Measurements from ENCODE around the gene SUSD1. TPM values are rescaled to one million over a fixed set of nuclear protein-coding genes. Genes with fewer than 3 reads are reported as not detected.

The SUSD1 gene
- total RNA-seq, 1 donor from 2014 or later: 33.8 TPM

DNA sequence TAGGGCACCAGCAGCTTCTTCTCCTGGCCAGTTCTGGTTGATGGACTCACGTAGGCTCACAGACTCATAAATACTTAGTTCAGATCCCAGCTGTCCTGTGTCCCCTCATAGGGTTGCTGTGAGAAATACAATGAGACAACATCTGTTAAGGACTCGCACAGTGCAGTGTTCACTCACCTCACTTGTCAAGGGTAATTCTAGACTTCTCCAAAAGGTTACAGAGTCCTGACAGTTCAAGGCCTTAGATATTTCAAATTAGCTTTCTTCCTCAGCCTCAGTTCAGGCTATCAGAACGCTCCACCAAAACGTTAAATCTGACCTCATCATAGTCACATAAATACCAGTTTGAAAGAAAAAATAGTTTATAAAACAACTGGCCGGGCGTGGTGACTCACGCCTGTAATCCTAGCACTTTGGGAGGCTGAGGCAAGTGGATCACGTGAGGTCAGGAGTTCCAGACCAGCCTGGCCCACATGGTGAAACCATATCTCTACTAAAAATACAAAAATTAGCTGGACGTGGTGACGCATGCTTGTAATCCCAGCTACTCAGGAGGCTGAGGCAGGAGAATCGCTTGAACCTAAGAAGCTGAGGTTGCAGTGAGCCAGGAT, 172.1 kb downstream of the SUSD1 start:
- DNase-seq (ENCODE audit: low read depth): no peak
- no peak overlapping the region for H3K4me3 ChIP-seq (ENCODE audit: low read depth, low read length)
- H3K36me3 ChIP-seq (ENCODE audit: control insufficient read depth, insufficient read depth, low read length): no peaks in the 10 kb centered on the region
- TF ChIP-seq, protein P1, sequence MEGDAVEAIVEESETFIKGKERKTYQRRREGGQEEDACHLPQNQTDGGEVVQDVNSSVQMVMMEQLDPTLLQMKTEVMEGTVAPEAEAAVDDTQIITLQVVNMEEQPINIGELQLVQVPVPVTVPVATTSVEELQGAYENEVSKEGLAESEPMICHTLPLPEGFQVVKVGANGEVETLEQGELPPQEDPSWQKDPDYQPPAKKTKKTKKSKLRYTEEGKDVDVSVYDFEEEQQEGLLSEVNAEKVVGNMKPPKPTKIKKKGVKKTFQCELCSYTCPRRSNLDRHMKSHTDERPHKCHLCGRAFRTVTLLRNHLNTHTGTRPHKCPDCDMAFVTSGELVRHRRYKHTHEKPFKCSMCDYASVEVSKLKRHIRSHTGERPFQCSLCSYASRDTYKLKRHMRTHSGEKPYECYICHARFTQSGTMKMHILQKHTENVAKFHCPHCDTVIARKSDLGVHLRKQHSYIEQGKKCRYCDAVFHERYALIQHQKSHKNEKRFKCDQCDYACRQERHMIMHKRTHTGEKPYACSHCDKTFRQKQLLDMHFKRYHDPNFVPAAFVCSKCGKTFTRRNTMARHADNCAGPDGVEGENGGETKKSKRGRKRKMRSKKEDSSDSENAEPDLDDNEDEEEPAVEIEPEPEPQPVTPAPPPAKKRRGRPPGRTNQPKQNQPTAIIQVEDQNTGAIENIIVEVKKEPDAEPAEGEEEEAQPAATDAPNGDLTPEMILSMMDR (IDR thresholded peaks at IDR 0.05; ENCODE audit: insufficient read depth, low read length, poor library complexity, severe bottlenecking): no peak
- no peaks in the 10 kb centered on the region for H3K27me3 ChIP-seq (ENCODE audit: control insufficient read depth, insufficient read depth, low read length)

DNA sequence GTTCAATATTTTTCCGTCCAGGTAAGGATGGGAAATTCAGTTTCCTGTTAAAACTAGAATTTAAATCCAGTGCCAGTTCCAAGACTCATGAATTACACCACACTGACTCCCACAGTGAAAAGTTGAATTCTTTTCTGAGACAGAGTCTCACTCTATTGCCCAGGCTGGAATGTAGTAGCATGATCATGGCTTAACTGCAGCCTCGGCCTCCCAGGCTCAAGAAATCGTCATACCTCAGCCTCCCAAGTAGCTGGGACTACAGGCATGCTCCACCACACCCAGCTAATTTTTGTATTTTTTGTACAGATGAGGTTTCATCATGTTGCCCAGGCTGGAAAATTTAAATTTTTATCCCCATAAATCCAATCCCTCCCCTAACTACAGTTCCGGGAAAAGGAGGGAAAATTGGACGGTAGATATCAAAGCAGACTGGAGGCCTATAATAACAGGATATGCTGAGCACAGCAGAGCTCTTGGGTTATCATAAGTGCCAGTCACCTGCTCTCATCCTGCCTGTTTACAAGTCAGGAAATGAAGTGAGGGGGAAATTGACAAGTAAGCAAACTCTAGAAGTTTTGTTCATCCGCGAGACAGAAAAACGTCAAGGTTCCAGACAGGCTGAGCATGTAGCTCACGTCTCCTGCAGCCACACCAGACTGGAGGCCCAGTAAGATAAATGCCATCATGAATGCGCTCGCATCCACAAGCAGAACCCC, 172.8 kb downstream of the SUSD1 start:
- no peak for DNase-seq (ENCODE audit: low read depth)
- no peaks in the 10 kb centered on the region for H3K27me3 ChIP-seq (ENCODE audit: control insufficient read depth, insufficient read depth, low read length)
- no peak overlapping the region for H3K4me3 ChIP-seq (ENCODE audit: low read depth, low read length)
- TF ChIP-seq, protein P1 (IDR thresholded peaks at IDR 0.05; ENCODE audit: insufficient read depth, low read length, poor library complexity, severe bottlenecking): no peak
- no peaks in the 10 kb centered on the region for H3K36me3 ChIP-seq (ENCODE audit: control insufficient read depth, insufficient read depth, low read length)

DNA sequence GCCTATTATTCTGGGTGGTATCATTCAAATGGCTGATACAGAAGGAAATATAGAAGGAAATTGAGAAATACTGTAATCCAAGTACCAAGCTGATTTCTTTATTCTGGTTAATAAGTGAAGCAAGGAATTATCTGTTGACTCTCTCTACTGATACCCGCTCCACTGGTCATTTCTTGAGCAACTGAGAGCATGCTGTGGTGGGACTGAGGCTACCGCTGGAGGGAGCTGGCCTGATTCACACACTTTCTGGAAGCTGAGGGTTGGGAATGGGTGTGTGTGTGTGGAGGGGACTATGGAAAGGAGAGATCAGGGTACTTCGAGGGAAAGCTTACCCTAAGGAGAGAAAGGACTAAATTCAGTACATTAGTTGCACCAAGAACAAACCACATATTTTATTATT, 174.4 kb downstream of the SUSD1 start:
- TF ChIP-seq, protein P1 (IDR thresholded peaks at IDR 0.05; ENCODE audit: insufficient read depth, low read length, poor library complexity, severe bottlenecking): no peak
- H3K4me3 ChIP-seq (ENCODE audit: low read depth, low read length): no peak overlapping the region
- no peak for DNase-seq (ENCODE audit: low read depth)
- no peaks in the 10 kb centered on the region for H3K27me3 ChIP-seq (ENCODE audit: control insufficient read depth, insufficient read depth, low read length)
- H3K36me3 ChIP-seq (ENCODE audit: control insufficient read depth, insufficient read depth, low read length): no peaks in the 10 kb centered on the region

DNA sequence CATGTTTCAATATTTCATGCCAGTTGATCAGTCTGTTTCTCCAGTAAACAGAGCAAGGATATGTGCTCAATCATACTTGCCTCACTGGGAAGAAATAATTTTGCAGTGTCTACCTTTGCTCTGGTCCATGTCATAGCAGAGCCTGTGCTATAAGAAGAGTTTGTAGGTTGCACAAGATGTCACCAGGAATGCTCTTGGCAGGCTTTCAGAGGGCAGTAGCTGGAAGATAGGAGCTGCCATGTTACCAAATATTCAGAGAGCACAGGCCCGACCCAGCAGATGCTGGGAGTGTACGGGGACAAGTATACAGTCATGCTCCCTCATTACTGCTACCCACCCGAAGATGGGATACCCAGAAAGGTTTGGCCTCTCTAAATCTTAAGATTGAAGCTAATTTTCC, 175.8 kb downstream of the SUSD1 start:
- H3K36me3 ChIP-seq (ENCODE audit: control insufficient read depth, insufficient read depth, low read length): no peaks in the 10 kb centered on the region
- TF ChIP-seq, protein P1 (IDR thresholded peaks at IDR 0.05; ENCODE audit: insufficient read depth, low read length, poor library complexity, severe bottlenecking): no peak
- no peak for DNase-seq (ENCODE audit: low read depth)
- H3K27me3 ChIP-seq (ENCODE audit: control insufficient read depth, insufficient read depth, low read length): no peaks in the 10 kb centered on the region
- no peak overlapping the region for H3K4me3 ChIP-seq (ENCODE audit: low read depth, low read length)

DNA sequence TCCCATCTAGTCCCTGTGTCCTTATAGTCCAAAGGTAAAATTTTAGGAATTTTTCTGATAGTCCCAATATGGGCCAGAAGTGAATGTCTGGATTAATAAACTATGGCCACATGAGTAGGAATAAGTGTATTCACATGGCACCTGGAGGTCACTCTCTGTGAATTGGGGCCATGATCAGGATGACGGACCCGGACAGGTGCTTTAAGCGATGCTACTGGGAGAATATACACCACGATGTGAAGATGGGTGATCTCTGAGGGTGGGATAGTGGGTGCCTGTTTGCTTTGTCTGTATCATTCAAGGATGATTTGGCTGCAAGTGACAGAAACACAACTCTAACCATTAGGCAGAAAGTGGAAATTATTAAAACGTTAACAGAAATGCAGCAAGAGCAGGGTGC, 177.3 kb downstream of the SUSD1 start:
- no peaks in the 10 kb centered on the region for H3K36me3 ChIP-seq (ENCODE audit: control insufficient read depth, insufficient read depth, low read length)
- TF ChIP-seq, protein P1 (IDR thresholded peaks at IDR 0.05; ENCODE audit: insufficient read depth, low read length, poor library complexity, severe bottlenecking): no peak
- no peak overlapping the region for H3K4me3 ChIP-seq (ENCODE audit: low read depth, low read length)
- H3K27me3 ChIP-seq (ENCODE audit: control insufficient read depth, insufficient read depth, low read length): no peaks in the 10 kb centered on the region
- no peak for DNase-seq (ENCODE audit: low read depth)
